ENCODE measurements around the gene ADGRA3.

Gene ADGRA3

GRCh38 chr4:22462688-22463087 is 53.2 kb downstream of the ADGRA3 start:
- no peak for TF ChIP-seq CTCF (IDR thresholded peaks at IDR 0.05; ENCODE audit: insufficient read depth, missing control alignments)
- no peak for DNase-seq (ENCODE audit: insufficient read length, low spot score)
- FAIRE-seq, result no peak

GRCh38 chr4:22460266-22460665 is 55.6 kb downstream of the ADGRA3 start:
- no peak for TF ChIP-seq CTCF (IDR thresholded peaks at IDR 0.05; ENCODE audit: insufficient read depth, missing control alignments)
- FAIRE-seq, result no peak
- no peak for DNase-seq (ENCODE audit: insufficient read length, low spot score)

GRCh38 chr4:22458098-22458497 is 57.8 kb downstream of the ADGRA3 start:
- FAIRE-seq (no peak), DNase-seq (ENCODE audit: insufficient read length, low spot score) (no peak)
- no peak for TF ChIP-seq CTCF (IDR thresholded peaks at IDR 0.05; ENCODE audit: insufficient read depth, missing control alignments)

- no peak for DNase-seq (ENCODE audit: insufficient read length, low spot score)
- no peak for TF ChIP-seq CTCF (IDR thresholded peaks at IDR 0.05; ENCODE audit: insufficient read depth, missing control alignments)
- no peak for FAIRE-seq
These were observed 58.5 kb downstream of the ADGRA3 start for GRCh38 chr4:22457348-22457747.

GRCh38 chr4:22456291-22456690 is 59.6 kb downstream of the ADGRA3 start:
- no peak for TF ChIP-seq CTCF (IDR thresholded peaks at IDR 0.05; ENCODE audit: insufficient read depth, missing control alignments)
- FAIRE-seq (no peak), DNase-seq (ENCODE audit: insufficient read length, low spot score) (no peak)

GRCh38 chr4:22454955-22455354 is 60.9 kb downstream of the ADGRA3 start:
- TF ChIP-seq CTCF (IDR thresholded peaks at IDR 0.05; ENCODE audit: insufficient read depth, missing control alignments), result no peak
- FAIRE-seq, result no peak
- DNase-seq (ENCODE audit: insufficient read length, low spot score), result no peak

GRCh38 chr4:22454216-22454838 is 61.5 kb downstream of the ADGRA3 start:
- FAIRE-seq, result no peak
- no peak for DNase-seq (ENCODE audit: insufficient read length, low spot score)
- no peak for TF ChIP-seq CTCF (IDR thresholded peaks at IDR 0.05; ENCODE audit: insufficient read depth, missing control alignments)
